Neural cell (in vitro differentiated cells): ENCODE results near the gene PPP1R12C.

ENCODE experiments used
- EP300 ChIP-seq: fragments of 450-650 bp; conservative IDR thresholded peaks from 2 replicates; pipeline ENCODE4 v1.6.1; 2014; ENCODE audit warnings: antibody characterized with exemption, mild to moderate bottlenecking, moderate library complexity; ENCODE audit not compliant: poor library complexity, severe bottlenecking
- EZH2 ChIP-seq: fragments of 200-600, 300-800 bp; shearing (Covaris generic), sonication (generic); IDR thresholded peaks from 2 replicates; pipeline ENCODE4 v1.6.1; 2014; ENCODE audit warnings: antibody characterized with exemption, low read length, borderline replicate concordance, mild to moderate bottlenecking; ENCODE audit not compliant: insufficient read depth, poor library complexity, severe bottlenecking
- MXI1 ChIP-seq: fragments of 450-650 bp; conservative IDR thresholded peaks from 2 replicates; pipeline ENCODE4 v1.6.1; 2014; ENCODE audit warnings: antibody characterized with exemption, mild to moderate bottlenecking; ENCODE audit not compliant: poor library complexity, severe bottlenecking
- TAF1 ChIP-seq: IDR thresholded peaks from 2 replicates; pipeline ENCODE4 v1.6.1; 2012; ENCODE audit warnings: low read depth
- TF ChIP-seq, protein P1 (sequence below): fragments of 450-650 bp; IDR thresholded peaks from 2 replicates; pipeline ENCODE4 v1.5.1; 2014; ENCODE audit warnings: antibody characterized with exemption, mild to moderate bottlenecking, moderate library complexity; ENCODE audit not compliant: poor library complexity, severe bottlenecking

DNA sequence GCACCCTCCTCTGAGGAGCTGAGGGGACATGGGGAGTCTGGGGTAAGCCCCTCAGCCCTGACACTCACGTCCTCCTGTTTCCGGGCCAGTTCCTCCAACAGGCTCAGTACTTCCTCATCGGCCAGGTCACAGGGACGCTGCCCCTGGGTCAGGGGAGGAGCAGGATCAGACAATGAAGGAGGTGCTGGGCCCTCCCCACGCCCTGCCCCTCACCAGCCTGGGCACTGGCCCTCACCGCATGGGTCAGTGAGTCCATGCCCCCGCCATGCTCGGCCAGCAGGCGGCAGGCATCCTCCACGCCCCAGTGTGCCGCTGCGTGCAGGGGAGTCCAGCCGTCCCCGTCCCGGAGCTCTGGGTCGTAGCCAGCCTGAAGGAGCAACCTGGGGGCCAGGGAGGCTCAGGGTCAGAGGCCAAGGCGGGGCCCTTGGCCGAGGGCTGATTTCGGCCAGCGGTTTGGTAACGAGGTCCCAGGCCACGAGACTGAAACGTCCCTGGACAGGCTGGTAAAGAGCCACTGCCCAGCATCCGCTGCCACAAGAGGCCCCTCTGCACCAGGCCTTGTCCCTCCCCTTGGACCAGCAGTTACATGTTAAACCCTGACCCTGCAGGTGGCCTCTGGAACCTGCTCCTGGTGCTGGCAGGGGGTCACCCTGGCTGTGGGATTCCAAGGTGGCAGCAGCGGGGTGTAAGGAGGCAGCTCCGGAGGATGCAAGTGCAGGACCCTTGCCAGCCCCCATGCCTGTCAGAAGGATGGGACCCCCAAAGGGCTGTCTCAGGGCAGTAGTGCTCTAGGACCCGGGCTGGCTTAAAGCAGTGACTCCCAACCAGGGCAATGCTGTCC, 18.5 kb downstream of the PPP1R12C start:
- no peak for TF ChIP-seq MXI1
- TF ChIP-seq, protein P1, sequence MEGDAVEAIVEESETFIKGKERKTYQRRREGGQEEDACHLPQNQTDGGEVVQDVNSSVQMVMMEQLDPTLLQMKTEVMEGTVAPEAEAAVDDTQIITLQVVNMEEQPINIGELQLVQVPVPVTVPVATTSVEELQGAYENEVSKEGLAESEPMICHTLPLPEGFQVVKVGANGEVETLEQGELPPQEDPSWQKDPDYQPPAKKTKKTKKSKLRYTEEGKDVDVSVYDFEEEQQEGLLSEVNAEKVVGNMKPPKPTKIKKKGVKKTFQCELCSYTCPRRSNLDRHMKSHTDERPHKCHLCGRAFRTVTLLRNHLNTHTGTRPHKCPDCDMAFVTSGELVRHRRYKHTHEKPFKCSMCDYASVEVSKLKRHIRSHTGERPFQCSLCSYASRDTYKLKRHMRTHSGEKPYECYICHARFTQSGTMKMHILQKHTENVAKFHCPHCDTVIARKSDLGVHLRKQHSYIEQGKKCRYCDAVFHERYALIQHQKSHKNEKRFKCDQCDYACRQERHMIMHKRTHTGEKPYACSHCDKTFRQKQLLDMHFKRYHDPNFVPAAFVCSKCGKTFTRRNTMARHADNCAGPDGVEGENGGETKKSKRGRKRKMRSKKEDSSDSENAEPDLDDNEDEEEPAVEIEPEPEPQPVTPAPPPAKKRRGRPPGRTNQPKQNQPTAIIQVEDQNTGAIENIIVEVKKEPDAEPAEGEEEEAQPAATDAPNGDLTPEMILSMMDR, result no peak
- no peak for TF ChIP-seq EZH2
- no peak for TF ChIP-seq EP300
- TF ChIP-seq TAF1, result no peak
